ENCODE measurements around the gene IGFBP7. TPM values are rescaled to one million over a fixed set of nuclear protein-coding genes. Genes with fewer than 3 reads are reported as not detected.
A peak's percentile ranks its signal among the peaks of the same experiment; 100 is the strongest.

The IGFBP7 gene
- total and polyA plus RNA-seq, 2 experiments from 2014 or later: 951 to 1,359 TPM

- H3K36me3 ChIP-seq (ENCODE audit: low read depth): no peaks in the 10 kb centered on the region
- peaks cover 27% of the 10 kb centered on the region for H3F3A ChIP-seq (ENCODE audit: insufficient read depth)
- H3K27me3 ChIP-seq (replicated peaks; ENCODE audit: insufficient read depth): no peaks in the 10 kb centered on the region
- no peak for DNase-seq
- 71 to 76% methylated on average over 1 of the region's 1 CpG for WGBS, 2 experiments (ENCODE audit: low coverage in 1 of 2, low lambda C conversion rate in 2 of 2, missing lambda C conversion rate in 2 of 2)
- no peaks in the 10 kb centered on the region for H4K20me1 ChIP-seq (ENCODE audit: insufficient read depth)
- no peak overlapping the region for H3K4me2 ChIP-seq (ENCODE audit: unreplicated experiment)
- H3K79me2 ChIP-seq (ENCODE audit: insufficient read depth): peaks cover 15% of the 10 kb centered on the region; the same call in 1 of the 2 replicates
- no peak overlapping the region for H2AFZ ChIP-seq
- H3K4me3 ChIP-seq: no peak overlapping the region
- no peaks in the 10 kb centered on the region for H3K9me2 ChIP-seq (ENCODE audit: insufficient read depth)
- peaks cover 44% of the 10 kb centered on the region for H3K4me1 ChIP-seq (ENCODE audit: insufficient read depth)
- no peaks in the 10 kb centered on the region for H3K9me3 ChIP-seq (ENCODE audit: low read depth)
- H3K27ac ChIP-seq: no peak overlapping the region
- H3K9ac ChIP-seq: no peak overlapping the region
- TF ChIP-seq EZH2phosphoT487 (IDR thresholded peaks at IDR 0.05; ENCODE audit: insufficient read depth, low read depth) (no peak), EZH2 (IDR thresholded peaks at IDR 0.05; ENCODE audit: insufficient read depth, poor library complexity, severe bottlenecking) (no peak)
- in situ Hi-C loops (cut with MboI): loop anchor here (10.0 to 25.0 kb wide), 2 partner anchors 114 to 371 kb away; no protein-coding TSS in a partner anchor
Observed at GRCh38 chr4:57041020-57041419, 69.2 kb downstream of the IGFBP7 start.

- Histone ChIP-seq H3K4me1 (ENCODE audit: insufficient read depth) (peaks cover 39% of the 10 kb centered on the region), H3K4me2 (ENCODE audit: unreplicated experiment) (no peak overlapping the region), H3K79me2 (ENCODE audit: insufficient read depth) (0 out of 2 replicates have a peak, but pooled peaks cover 10% of the 10 kb centered on the region), H3K9ac (no peak overlapping the region), H3K4me3 (no peak overlapping the region), H3K27me3 (replicated peaks; ENCODE audit: insufficient read depth) (no peaks in the 10 kb centered on the region), H3K9me3 (ENCODE audit: low read depth) (no peaks in the 10 kb centered on the region), H2AFZ (no peak overlapping the region), H3F3A (ENCODE audit: insufficient read depth) (peaks cover 32% of the 10 kb centered on the region), H3K27ac (no peak overlapping the region), H3K9me2 (ENCODE audit: insufficient read depth) (no peaks in the 10 kb centered on the region), H4K20me1 (ENCODE audit: insufficient read depth) (no peaks in the 10 kb centered on the region), H3K36me3 (ENCODE audit: low read depth) (no peaks in the 10 kb centered on the region)
- in situ Hi-C loops (cut with MboI): loop anchor here (10.0 to 25.0 kb wide), 2 partner anchors 114 to 372 kb away; no protein-coding TSS in a partner anchor
- TF ChIP-seq EZH2 (IDR thresholded peaks at IDR 0.05; ENCODE audit: insufficient read depth, poor library complexity, severe bottlenecking) (no peak), EZH2phosphoT487 (IDR thresholded peaks at IDR 0.05; ENCODE audit: insufficient read depth, low read depth) (no peak)
- 82 to 84% methylated on average over 6 of the region's 6 CpGs for WGBS, 2 experiments (ENCODE audit: low coverage in 1 of 2, low lambda C conversion rate in 2 of 2, missing lambda C conversion rate in 2 of 2)
- DNase-seq: no peak
Observed at GRCh38 chr4:57040510-57040909, 69.7 kb downstream of the IGFBP7 start.

- Histone ChIP-seq H3K9me2 (ENCODE audit: insufficient read depth) (no peaks in the 10 kb centered on the region), H2AFZ (no peak overlapping the region), H3F3A (ENCODE audit: insufficient read depth) (peaks cover 26% of the 10 kb centered on the region), H3K79me2 (ENCODE audit: insufficient read depth) (0 out of 2 replicates have a peak, but pooled peaks cover 6% of the 10 kb centered on the region), H3K36me3 (ENCODE audit: low read depth) (no peaks in the 10 kb centered on the region), H3K9ac (no peak overlapping the region), H4K20me1 (ENCODE audit: insufficient read depth) (no peaks in the 10 kb centered on the region), H3K4me2 (ENCODE audit: unreplicated experiment) (no peak overlapping the region), H3K4me1 (ENCODE audit: insufficient read depth) (peaks cover 28% of the 10 kb centered on the region), H3K27ac (no peak overlapping the region), H3K4me3 (no peak overlapping the region), H3K9me3 (ENCODE audit: low read depth) (no peaks in the 10 kb centered on the region), H3K27me3 (replicated peaks; ENCODE audit: insufficient read depth) (no peaks in the 10 kb centered on the region)
- in situ Hi-C loops (cut with MboI): loop anchor here (25.0 kb wide), 1 partner anchor 373 kb away; no protein-coding TSS in a partner anchor
- TF ChIP-seq EZH2 (IDR thresholded peaks at IDR 0.05; ENCODE audit: insufficient read depth, poor library complexity, severe bottlenecking) (no peak), EZH2phosphoT487 (IDR thresholded peaks at IDR 0.05; ENCODE audit: insufficient read depth, low read depth) (no peak)
- 22 to 25% methylated on average over 2 of the region's 2 CpGs for WGBS, 2 experiments (ENCODE audit: low coverage in 1 of 2, low lambda C conversion rate in 2 of 2, missing lambda C conversion rate in 2 of 2)
- peak; percentile 47 for DNase-seq
Observed at GRCh38 chr4:57039345-57039744, 70.8 kb downstream of the IGFBP7 start.

GRCh38 chr4:57037982-57038604 lies 72.1 kb downstream of the IGFBP7 start:
- Histone ChIP-seq H4K20me1 (ENCODE audit: insufficient read depth) (no peaks in the 10 kb centered on the region), H3K79me2 (ENCODE audit: insufficient read depth) (0 out of 2 replicates have a peak, but pooled peaks cover 6% of the 10 kb centered on the region), H3K27ac (no peak overlapping the region), H2AFZ (no peak overlapping the region), H3K36me3 (ENCODE audit: low read depth) (peaks cover 2% of the 10 kb centered on the region; the same call in 1 of the 2 replicates), H3F3A (ENCODE audit: insufficient read depth) (peaks cover 17% of the 10 kb centered on the region; the same call in 1 of the 2 replicates), H3K9me3 (ENCODE audit: low read depth) (no peaks in the 10 kb centered on the region), H3K9ac (no peak overlapping the region), H3K4me3 (no peak overlapping the region), H3K9me2 (ENCODE audit: insufficient read depth) (no peaks in the 10 kb centered on the region), H3K4me2 (ENCODE audit: unreplicated experiment) (no peak overlapping the region), H3K27me3 (replicated peaks; ENCODE audit: insufficient read depth) (no peaks in the 10 kb centered on the region), H3K4me1 (ENCODE audit: insufficient read depth) (peaks cover 15% of the 10 kb centered on the region)
- TF ChIP-seq EZH2 (IDR thresholded peaks at IDR 0.05; ENCODE audit: insufficient read depth, poor library complexity, severe bottlenecking) (no peak), EZH2phosphoT487 (IDR thresholded peaks at IDR 0.05; ENCODE audit: insufficient read depth, low read depth) (no peak)
- in situ Hi-C loops (cut with MboI): loop anchor here (25.0 kb wide), 1 partner anchor 374 kb away; no protein-coding TSS in a partner anchor
- 55% methylated on average over 15 of the region's 15 CpGs for WGBS, 2 experiments (ENCODE audit: low coverage in 1 of 2, low lambda C conversion rate in 2 of 2, missing lambda C conversion rate in 2 of 2)
- peak; percentile 74 for DNase-seq
